NCI-H446 treated with DMSO at 0.1 percent for 48 hours (cell line): ENCODE data around the gene SPG21.

ENCODE experiments used
- DNase-seq: peaks from one replicate; lab custom pipeline; 2025; lab: John Stamatoyannopoulos, UW

SPG21 gene

DNA sequence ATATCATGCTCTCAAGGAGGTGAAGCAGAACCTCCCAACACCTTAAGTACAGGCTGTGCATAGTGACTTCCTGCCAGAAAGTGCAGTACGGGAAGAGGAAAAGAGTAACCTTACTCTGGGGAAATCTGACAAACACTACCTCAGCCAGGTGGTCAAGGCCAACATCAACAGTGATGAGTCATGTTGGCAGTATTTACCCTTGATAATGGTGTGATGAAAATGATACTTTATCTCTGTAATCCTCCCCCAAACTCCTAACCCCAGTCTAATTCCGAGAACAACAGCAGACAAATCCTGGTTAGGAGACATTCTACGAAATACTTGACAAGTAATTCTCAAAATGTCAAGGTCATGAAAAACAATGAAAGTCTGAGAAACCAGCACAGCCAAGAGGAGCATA, 51.5 kb downstream of the SPG21 start:
- no peak for DNase-seq

DNA sequence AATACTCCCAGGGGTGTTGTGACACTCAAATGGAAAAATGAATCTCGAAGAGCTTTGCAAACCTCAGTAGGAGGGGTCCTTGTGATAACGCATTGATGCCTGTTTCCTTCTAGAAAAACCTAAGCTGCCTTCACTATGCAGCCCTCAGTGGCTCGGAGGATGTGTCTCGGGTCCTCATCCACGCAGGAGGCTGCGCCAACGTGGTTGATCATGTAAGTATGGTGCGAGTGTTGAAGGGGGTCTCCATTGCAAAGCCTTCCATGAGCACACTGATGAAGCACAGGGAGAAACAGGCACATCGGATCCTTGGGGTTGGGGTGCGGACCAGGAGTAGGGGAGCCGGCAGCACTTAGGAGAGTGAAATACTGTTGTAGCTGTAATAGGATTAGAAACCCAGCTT, 55.7 kb downstream of the SPG21 start:
- DNase-seq, result no peak

DNA sequence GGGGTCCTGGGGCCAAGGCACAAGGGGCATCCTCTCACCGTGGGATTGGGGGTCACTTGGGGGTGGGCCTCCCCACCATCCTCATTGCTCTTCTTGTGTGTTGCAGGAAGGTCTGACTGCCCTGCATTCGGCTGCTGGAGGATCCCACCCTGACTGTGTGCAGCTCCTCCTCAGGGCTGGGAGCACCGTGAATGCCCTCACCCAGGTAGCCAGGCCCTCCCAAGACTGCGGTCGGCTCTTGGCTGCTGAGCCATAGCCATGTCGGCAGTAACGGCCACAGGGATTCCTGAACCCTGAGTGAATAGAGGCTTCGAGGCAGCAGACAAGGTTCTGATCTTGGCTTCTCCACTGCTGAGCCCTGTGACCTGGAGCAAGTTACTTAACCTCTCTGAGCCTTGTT, 58.3 kb downstream of the SPG21 start:
- DNase-seq, result no peak

DNA sequence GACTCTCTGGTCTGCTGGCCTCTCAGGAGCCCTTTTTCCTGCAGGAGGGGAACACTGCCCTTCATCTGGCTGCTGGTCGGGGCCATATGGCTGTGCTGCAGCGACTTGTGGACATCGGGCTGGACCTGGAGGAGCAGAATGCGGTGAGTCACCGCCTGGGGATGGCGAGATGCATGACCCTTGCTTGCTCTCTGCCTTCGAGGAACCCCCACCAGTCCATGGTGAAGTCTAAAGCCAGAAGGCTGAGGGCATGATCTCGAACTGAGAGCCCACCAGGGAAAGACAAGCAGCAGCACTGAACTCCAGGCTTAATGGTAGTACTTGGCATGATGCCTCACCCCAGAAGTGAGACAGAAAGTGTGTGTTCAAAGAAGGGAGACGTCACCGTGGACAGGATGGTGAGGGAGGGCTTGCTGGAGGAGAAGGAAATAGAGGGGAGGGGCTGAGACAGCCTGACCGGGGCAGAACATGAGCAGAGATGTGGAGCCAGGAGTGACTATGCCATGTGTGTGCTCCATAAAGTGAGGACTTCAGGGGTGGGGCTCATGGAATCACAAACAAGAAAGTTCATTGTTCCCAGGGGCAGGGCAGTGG, 58.8 kb downstream of the SPG21 start:
- DNase-seq, result no peak

DNA sequence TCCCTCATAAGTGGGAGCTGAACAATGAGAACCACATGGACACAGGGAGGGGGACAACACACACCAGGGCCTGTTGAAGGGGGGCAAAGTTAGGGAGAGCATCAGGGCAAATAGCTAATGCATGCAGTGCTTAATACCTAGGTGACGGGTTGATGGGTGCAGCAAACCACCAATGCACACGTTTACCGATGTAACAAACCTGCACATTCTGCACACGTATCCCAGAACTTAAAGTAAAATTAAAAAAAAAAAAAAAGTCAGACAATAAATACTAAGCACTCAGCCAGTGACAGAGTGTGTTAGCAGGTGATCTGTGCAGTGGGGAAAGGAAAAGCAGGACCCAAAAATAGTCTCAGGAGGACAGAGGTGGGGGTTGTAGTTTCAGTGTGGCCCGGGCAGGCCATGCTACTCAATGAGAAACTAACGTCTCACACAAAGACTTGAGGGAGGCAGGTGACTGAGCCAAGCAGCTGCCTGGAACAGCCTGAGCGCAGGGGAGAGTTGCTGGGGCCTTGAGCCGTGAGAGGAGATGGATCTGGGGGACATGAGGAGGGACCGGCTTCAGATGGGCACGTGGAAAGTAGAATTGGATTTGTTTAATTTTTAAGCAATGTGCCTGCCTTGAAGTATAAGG, 59.6 kb downstream of the SPG21 start:
- DNase-seq, result no peak

DNA sequence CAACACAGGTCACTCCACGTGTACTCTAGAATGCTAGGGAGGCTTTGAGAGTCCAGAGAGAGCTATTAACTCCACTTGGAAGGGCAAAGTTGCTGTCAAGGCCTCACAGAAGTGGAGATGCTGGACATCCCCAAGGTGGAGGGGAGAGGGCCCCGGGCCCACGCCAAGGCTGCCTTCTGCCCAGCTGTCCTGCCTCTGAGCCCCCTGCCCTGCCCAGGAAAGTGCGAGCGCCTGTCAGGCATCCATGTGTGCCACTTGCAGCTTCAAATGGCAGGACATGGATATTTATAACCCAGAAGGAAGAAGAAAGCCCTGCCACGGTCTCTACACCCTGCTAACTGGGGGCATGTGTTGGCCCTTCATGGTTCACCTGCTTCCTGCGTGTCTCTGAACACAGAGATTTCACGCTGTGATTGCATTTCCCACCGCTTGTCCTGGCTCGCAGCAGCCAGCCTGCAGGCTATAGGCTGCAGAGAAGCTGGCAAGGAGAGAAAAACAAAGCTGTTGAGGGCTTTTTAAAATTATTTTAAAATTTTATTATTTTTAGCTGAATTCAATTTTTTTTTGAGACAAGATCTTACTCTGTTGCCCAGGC, 61.0 kb downstream of the SPG21 start:
- no peak for DNase-seq

DNA sequence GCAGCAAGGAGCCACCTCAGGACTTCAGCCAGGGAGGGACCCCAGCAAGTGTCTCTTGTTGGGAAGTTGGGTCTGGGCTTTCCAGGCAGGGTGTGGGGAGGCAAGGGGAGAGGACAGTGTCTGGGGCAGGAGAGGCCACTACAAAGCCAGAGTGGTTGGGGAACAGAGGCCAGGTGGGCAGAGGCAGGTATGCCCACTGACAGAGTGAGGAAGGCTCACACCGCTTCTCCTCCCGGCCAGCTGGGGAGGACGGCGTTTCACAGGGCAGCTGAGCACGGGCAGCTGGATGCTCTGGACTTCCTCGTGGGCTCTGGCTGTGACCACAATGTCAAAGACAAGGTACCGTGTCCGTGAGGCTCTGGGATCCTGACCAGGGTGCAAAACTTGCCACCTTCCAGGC, 63.1 kb downstream of the SPG21 start:
- no peak for DNase-seq

DNA sequence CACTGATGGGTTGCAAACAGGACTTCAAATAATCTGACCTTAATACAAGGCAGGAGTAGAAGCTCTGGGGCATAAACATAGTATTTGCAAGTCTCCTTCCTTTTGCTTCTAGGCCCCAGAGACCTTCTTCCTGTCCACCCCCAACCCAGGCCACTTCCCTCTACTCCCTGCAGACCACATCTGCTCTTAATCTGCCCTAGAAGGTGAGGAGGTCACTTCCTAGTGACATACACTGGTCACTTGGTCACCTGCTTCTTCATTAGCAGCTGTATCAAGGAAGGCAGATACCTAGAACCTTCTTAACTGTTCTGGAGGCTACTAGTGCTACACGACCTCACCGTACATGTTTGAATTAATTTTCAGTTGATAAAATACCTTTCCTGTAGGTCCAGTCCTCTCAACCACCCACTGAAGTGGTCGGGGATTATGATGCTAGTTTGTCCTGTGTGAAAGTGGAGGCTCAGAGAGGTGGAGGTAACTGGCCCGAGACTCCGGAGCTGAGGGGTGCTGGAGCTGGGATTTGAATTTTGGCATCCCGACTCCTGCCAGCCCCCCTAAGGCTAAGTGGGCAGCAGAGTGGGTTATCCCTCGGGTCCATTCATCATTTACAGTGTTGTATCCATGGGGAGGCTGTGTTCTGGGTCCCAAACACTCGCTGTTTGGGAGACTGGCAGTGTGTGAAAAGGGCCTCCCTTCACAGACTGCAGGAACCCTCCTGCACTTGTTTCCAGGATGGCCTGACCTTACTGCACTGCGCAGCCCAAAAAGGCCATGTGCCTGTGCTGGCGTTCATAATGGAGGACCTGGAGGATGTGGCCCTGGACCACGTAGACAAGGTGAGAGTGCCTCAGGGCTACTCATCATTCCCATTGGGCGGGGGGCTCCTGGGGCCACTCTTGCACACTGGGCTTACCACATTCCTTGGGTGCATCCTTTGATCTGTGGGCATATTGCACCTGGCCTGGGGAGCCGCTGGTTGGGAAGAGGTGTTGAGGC, 64.1 kb downstream of the SPG21 start:
- no peak for DNase-seq

DNA sequence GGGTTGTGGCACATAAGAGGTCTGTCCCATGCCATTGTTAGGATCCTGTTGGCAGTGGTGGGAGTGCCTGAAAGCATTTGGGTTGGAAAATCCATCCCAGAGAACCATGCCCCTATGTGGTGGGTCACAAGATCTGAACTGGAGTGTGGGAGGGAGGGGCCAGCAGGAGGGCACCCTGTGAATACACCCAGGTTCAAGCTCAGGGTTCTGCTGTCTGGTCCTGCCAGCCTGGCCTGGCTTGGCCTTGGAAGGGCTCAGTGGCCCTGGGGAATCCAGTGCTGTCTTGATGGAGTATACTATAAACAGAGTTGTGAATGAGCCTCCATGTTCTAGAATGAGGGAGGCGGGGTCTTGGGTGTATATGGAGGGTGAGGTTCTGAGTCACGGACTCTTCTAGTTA, 66.2 kb downstream of the SPG21 start:
- no peak for DNase-seq

DNA sequence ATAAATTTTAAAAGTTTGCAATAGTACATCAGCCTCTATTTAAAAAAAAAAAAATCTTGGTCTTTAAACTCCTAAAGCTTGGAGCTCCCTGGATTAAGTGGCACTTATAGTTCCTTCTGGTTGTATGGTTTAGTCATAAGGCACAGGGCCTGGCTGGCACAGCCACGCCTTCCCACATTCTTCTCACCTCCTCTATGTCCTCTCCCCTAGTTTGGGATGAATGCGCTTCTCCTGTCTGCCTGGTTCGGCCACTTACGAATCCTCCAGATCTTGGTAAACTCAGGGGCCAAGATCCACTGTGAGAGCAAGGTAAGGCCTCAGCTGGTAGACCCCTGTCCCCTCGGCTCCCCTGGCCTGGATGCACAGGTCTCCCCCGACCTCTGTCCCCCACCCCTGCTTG, 68.0 kb downstream of the SPG21 start:
- DNase-seq, result no peak

DNA sequence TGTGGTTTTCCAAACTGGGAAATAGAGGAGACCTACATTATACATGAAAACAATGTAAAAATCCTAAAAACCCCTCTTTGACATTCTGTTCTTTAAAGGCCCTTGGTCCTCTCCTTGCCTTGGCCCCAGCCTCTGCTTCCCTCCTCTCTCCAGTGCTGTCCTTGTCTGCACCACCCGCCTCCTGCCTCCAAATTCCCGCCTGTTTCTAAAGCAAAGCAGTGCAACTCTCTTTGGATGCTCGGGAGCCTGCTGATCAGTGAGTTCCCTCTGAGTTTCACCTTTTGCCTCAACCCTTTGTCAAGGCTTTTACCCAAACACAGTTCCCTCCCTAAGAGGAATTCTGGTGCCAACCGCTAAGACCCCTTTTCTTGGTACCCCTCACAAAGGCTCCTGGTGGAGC, 70.0 kb downstream of the SPG21 start:
- no peak for DNase-seq

DNA sequence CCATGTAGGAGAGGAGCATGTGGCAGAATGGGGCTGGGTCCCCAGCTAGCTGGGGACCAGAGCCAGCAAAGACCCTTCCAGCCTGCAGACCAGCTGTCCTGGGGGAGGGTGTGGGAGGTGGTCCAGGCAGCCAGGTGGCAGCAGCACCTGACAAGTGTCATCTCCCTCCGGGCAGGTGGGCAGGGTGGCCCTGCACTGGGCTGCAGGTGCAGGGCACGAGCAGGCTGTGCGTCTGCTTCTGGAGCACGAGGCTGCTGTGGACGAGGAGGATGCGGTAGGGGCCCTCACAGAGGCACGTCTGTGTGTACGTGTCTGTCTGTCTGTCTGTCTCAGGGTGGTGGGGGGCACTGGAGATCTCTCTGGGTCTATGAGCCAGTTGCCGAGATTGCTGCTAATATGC, 72.5 kb downstream of the SPG21 start:
- DNase-seq, result no peak

DNA sequence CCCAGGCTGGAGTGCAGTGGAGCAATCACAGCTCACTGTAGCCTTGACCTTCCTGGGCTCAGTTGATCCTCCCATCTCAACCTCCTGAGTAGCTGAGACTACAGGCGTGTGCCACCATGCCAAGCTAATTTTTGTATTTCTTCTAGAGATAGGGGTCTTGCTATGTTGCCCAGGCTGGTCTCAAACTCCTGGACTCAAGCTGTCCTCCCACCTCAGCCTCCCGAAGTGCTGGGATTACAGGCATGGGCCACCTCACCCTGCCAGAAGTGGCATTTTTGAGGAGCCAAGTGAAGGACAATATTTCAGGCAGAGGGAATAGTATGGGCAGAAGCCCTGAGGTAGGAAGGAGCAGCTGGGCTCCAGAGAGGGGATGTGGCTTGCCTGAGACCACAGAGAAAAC, 73.3 kb downstream of the SPG21 start:
- DNase-seq, result no peak

DNA sequence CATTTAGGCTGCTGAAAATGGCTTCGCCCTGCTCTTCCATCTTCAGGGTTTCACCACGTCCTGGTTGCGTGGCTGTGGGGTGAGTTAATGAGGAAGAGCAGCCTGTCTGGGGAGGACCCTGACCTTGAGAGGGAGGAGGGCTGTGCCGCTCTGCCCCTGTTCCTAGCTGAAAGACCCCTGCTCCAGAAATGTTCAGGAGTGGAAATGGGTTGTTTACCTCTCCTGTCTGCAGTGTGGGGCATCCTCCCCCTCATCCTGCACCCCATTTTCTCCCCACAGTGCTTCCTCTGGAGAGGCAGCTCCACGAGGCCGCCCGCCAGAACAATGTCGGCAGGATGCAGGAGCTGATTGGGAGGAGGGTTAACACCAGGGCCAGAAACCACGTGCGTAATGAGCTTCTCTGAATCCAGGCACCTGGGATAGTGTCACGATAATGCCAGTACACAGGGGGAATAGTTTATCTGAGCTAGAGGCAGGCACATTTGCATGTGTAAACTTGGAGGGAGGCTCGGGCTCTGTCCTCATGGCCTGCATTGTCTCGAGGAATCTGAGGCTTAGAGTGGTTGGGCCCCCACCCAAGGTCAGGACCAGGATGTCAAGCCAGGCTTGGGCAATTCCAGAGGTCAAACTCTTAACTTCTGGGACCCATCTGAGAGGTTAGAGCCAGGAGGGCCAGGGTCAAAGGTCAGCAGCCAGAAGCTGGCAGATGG, 74.0 kb downstream of the SPG21 start:
- no peak for DNase-seq
